Measurements from ENCODE around the gene GSC2.

GRCh38 chr22:19175602-19176174 lies 25.6 kb upstream of the GSC2 start:
- no peak for TF ChIP-seq CTCF (IDR thresholded peaks at IDR 0.05)
- no peak for TF ChIP-seq POLR2A (IDR thresholded peaks at IDR 0.05)

All from right lobe of liver (tissue), 4 donors.